Activated naive CD8-positive, alpha-beta T cell treated with anti-CD3 and anti-CD28 coated beads, Interleukin-2, amount 50 U/mL, for 24 hours (primary cell): ENCODE results near the gene ILDR2.
A peak's percentile ranks its signal among the peaks of the same experiment; 100 is the strongest.

Experiments used
- ATAC-seq: fragments of 150-1000 bp; cut with Tn5 transposase; one replicate; pipeline ENCODE4 v1.10.0; 2021
- DNase-seq: peaks from one replicate; pipeline ENCODE4 v3.0.0; 2021
- H3K27ac Mint-ChIP-seq: one replicate; pipeline ENCODE4 v1.8.0; 2021; ENCODE audit warnings: mild to moderate bottlenecking, mixed read lengths
- H3K27me3 Mint-ChIP-seq: one replicate; pipeline ENCODE4 v1.8.0; 2021; ENCODE audit warnings: mixed read lengths
- H3K36me3 Mint-ChIP-seq: one replicate; pipeline ENCODE4 v1.8.0; 2021; ENCODE audit warnings: low read depth, mixed read lengths
- H3K4me1 Mint-ChIP-seq: one replicate; pipeline ENCODE4 v1.8.0; 2021; ENCODE audit warnings: mixed read lengths
- H3K4me3 Mint-ChIP-seq: one replicate; pipeline ENCODE4 v1.8.0; 2021; ENCODE audit warnings: mild to moderate bottlenecking, moderate library complexity, mixed read lengths
- H3K9me3 Mint-ChIP-seq: one replicate; pipeline ENCODE4 v1.8.0; 2021; ENCODE audit warnings: mixed read lengths

ILDR2 gene

DNA sequence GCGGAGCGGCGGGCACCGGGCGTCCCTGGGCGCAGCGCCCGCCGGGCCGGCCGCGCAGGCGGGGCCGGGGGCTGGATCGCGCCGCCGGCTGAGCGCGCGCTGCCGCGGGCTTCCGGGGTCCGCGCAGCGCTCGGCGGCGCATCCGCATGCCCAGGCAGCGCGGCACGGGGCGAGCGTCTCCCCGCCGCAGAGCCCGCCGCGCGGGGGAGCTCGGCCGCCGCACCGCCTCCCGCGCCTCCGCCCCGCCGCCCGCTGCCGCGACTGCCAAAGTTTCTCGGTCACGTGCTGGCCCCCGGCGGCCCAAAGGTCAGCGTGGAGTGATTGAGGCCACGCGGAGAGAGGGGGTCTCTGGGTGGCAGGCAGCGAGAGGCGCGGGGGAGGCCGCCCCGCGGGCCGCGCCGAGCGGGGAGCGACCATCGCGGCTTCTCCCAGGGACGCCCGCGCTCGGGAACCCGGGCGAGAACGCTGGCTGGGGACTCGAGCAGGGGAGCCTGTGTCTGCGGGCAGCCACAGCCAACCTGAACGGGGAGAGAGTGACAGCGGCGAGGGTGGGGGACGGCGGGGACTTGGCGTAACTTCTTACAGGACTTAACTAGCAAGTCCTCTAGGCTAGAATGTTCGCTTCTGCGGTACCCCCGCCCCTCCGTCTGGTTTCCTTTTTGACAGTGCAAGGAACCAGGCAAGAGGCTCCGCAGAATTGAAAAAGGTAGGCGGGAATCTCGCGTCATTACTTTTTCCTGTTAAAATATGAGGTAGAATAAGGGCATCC is at the start of gene ILDR2:
Gene ILDR2 (minus strand): TSS at position 180 of the 769 bp plus-strand sequence. CDS start 272 bp downstream, outside the sequence.
- ATAC-seq (peak; percentile 60), DNase-seq (peak; percentile 63)
- peaks cover 3% of the 10 kb centered on the region for H3K36me3 Mint-ChIP-seq
- peak within 1 kb of the TSS; percentile 87 for H3K4me3 Mint-ChIP-seq
- no peaks in the 10 kb centered on the region for H3K9me3 Mint-ChIP-seq
- peaks cover 35% of the 10 kb centered on the region for H3K4me1 Mint-ChIP-seq
- peaks cover 33% of the 10 kb centered on the region for H3K27me3 Mint-ChIP-seq
- peak within 1 kb of the TSS; percentile 74 for H3K27ac Mint-ChIP-seq

DNA sequence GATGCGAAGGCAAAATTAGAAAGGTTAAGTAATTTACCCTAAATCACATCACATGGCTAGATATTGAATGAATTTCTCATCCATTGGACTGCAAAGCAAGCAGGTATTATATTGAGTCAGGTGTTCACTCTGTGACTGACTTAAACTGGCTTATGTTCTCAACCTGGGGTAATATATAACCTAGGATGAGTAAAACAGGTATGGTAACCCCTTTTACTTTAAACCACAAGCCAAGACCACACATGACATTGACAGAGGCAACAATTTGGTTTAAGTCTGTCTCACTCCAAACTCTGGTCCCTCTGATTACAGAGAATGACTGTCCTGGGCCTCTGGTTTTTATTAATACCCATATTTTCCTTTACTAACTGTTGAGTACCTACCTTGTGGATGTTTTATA is 47.0 kb upstream of the ILDR2 start:
- no peak for ATAC-seq
- H3K27ac Mint-ChIP-seq: no peak overlapping the region
- H3K4me3 Mint-ChIP-seq: no peak overlapping the region
- H3K36me3 Mint-ChIP-seq: no peaks in the 10 kb centered on the region
- no peak for DNase-seq
- no peaks in the 10 kb centered on the region for H3K9me3 Mint-ChIP-seq
- H3K27me3 Mint-ChIP-seq: peaks cover 18% of the 10 kb centered on the region
- no peaks in the 10 kb centered on the region for H3K4me1 Mint-ChIP-seq

GRCh38 chr1:167016100-167016750 is 40.9 kb upstream of the ILDR2 start:
- ATAC-seq (no peak), DNase-seq (no peak)
- Mint-ChIP-seq H3K36me3 (no peaks in the 10 kb centered on the region), H3K4me3 (no peak overlapping the region), H3K9me3 (no peaks in the 10 kb centered on the region), H3K27ac (no peak overlapping the region), H3K27me3 (peaks cover 13% of the 10 kb centered on the region), H3K4me1 (peaks cover under 1% of the 10 kb centered on the region)

GRCh38 chr1:167013108-167013929 is 38.0 kb upstream of the ILDR2 start:
- peaks cover 24% of the 10 kb centered on the region for H3K27me3 Mint-ChIP-seq
- DNase-seq (no peak), ATAC-seq (no peak)
- H3K27ac Mint-ChIP-seq: no peak overlapping the region
- H3K9me3 Mint-ChIP-seq: no peaks in the 10 kb centered on the region
- no peaks in the 10 kb centered on the region for H3K36me3 Mint-ChIP-seq
- peaks cover 12% of the 10 kb centered on the region for H3K4me1 Mint-ChIP-seq
- H3K4me3 Mint-ChIP-seq: no peak overlapping the region

- H3K4me1 Mint-ChIP-seq: peaks cover 12% of the 10 kb centered on the region
- ATAC-seq: no peak
- peaks cover 26% of the 10 kb centered on the region for H3K27me3 Mint-ChIP-seq
- DNase-seq: no peak
- no peak overlapping the region for H3K27ac Mint-ChIP-seq
- H3K36me3 Mint-ChIP-seq: no peaks in the 10 kb centered on the region
- no peaks in the 10 kb centered on the region for H3K9me3 Mint-ChIP-seq
- H3K4me3 Mint-ChIP-seq: no peak overlapping the region
Observed at GRCh38 chr1:167012570-167012969, 37.2 kb upstream of the ILDR2 start.

DNA sequence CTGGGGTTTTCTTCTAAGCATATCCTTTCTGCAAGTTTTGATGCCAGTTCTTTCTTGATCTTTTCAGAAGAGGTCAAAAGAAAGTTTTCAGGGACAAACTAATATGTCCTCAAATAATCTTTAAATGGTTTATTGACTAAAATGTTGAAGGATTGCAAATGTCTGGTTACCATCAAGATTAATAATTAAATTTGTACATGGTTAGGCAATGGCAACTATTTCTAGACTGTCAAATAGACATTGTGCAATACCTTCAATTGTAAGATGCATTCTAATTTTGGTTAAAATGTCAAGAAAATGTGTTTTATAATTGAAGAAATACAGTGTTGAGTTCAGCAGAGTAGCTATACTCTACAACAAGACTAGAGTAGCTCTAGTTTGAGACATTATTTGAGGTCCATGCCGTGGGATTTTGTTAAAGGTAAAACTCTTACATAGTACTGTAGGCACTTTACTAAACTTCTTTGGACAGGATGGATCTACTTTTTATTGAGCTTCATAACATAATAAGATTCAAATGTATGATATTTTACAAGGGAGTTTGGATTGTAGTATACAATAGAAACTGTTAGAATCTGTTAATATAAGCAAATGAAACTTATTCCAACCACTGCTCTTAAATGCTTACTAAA is 36.3 kb upstream of the ILDR2 start:
- Mint-ChIP-seq H3K27ac (no peak overlapping the region), H3K4me3 (no peak overlapping the region), H3K4me1 (peaks cover 12% of the 10 kb centered on the region), H3K9me3 (no peaks in the 10 kb centered on the region), H3K36me3 (no peaks in the 10 kb centered on the region), H3K27me3 (peaks cover 26% of the 10 kb centered on the region)
- DNase-seq (no peak), ATAC-seq (no peak)

- peaks cover 3% of the 10 kb centered on the region for H3K4me1 Mint-ChIP-seq
- no peak overlapping the region for H3K4me3 Mint-ChIP-seq
- DNase-seq: no peak
- no peak overlapping the region for H3K27ac Mint-ChIP-seq
- H3K9me3 Mint-ChIP-seq: peaks cover 15% of the 10 kb centered on the region
- peaks cover 3% of the 10 kb centered on the region for H3K27me3 Mint-ChIP-seq
- H3K36me3 Mint-ChIP-seq: no peaks in the 10 kb centered on the region
- ATAC-seq: no peak
Observed at GRCh38 chr1:167003711-167004110, 28.4 kb upstream of the ILDR2 start.

DNA sequence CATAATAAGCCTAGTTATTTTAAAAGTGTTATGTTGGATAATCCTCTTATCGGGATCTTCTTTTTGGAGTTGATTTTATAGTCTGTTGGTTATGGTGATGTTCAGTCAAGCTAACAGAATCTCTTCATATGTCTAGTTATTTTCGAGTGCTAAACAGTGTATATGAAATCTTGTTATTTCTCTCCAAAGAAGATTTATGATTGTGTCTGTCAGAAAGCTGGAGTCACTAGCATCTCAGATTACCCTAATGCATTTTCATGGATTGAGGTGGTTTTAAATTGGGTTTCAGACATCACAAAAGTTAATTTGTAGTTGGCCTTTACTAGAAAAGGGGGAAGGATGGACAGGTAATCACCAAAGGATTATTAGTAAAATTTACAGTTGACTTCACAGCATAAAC is 27.0 kb upstream of the ILDR2 start:
- DNase-seq (no peak), ATAC-seq (no peak)
- H3K4me3 Mint-ChIP-seq: no peak overlapping the region
- no peaks in the 10 kb centered on the region for H3K36me3 Mint-ChIP-seq
- H3K4me1 Mint-ChIP-seq: peaks cover 3% of the 10 kb centered on the region
- no peak overlapping the region for H3K27ac Mint-ChIP-seq
- peaks cover 15% of the 10 kb centered on the region for H3K9me3 Mint-ChIP-seq
- H3K27me3 Mint-ChIP-seq: peaks cover 4% of the 10 kb centered on the region

DNA sequence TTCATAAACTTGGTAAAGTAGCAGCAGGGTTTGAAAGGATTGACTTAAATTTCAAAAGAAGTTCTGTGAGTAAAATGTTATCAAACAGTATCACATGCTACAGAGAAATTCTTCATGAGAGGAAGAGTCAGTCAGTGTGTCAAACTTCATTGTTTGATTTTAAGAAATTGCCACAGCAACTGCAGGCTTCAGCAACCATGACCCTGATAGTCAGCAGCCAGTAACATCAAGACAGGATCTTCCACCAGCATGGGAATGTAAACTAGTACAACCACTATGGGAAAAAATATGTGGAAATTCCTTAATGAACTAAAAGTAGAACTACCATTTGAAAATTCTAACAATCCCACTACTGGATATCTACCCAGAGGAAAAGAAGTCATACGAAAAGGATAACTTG is 25.2 kb upstream of the ILDR2 start:
- H3K27me3 Mint-ChIP-seq: peaks cover 8% of the 10 kb centered on the region
- DNase-seq (no peak), ATAC-seq (no peak)
- peaks cover 3% of the 10 kb centered on the region for H3K4me1 Mint-ChIP-seq
- peaks cover 15% of the 10 kb centered on the region for H3K9me3 Mint-ChIP-seq
- no peak overlapping the region for H3K27ac Mint-ChIP-seq
- H3K36me3 Mint-ChIP-seq: no peaks in the 10 kb centered on the region
- H3K4me3 Mint-ChIP-seq: no peak overlapping the region

- DNase-seq (no peak), ATAC-seq (peak; percentile 73)
- peaks cover 3% of the 10 kb centered on the region for H3K4me1 Mint-ChIP-seq
- no peak overlapping the region for H3K27ac Mint-ChIP-seq
- no peak overlapping the region for H3K4me3 Mint-ChIP-seq
- H3K27me3 Mint-ChIP-seq: peaks cover 11% of the 10 kb centered on the region
- H3K9me3 Mint-ChIP-seq: peaks cover 15% of the 10 kb centered on the region
- no peaks in the 10 kb centered on the region for H3K36me3 Mint-ChIP-seq
Observed at GRCh38 chr1:166999500-167000055, 24.2 kb upstream of the ILDR2 start.

GRCh38 chr1:166999075-166999474 is 23.7 kb upstream of the ILDR2 start:
- no peak for ATAC-seq

DNA sequence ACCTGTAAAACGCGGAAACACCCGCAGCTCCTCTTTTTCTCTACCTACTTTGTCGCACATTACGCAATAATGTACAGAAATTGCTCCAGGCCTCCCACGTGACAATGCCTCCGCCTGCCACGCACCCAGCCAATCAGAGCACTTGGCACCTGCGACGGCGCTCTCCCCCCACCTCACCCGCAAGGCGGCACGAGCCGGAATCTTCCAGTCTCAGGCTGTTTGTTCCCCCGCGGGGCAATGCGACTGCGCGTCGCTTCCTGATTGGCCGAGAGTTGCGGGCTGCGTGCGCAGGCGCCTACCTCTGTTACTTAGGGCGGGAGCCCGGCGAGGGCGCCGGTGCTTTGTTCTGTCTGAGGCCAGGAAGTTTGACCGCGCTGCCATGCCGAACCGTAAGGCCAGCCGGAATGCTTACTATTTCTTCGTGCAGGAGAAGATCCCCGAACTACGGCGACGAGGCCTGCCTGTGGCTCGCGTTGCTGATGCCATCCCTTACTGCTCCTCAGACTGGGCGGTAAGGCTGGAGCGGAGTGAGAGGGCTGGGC is 13.7 kb upstream of the ILDR2 start, which contains the start of gene MAEL:
Gene MAEL (plus strand): TSS at position 307 of the 542 bp plus-strand sequence. CDS start 73 bp downstream, at position 380.
- H3K9me3 Mint-ChIP-seq: no peaks in the 10 kb centered on the region
- no peaks in the 10 kb centered on the region for H3K36me3 Mint-ChIP-seq
- ATAC-seq (no peak), DNase-seq (no peak)
- no peak within 1 kb of the TSS for H3K27ac Mint-ChIP-seq
- H3K4me3 Mint-ChIP-seq: no peak within 1 kb of the TSS
- H3K27me3 Mint-ChIP-seq: peaks cover 11% of the 10 kb centered on the region
- no peaks in the 10 kb centered on the region for H3K4me1 Mint-ChIP-seq

More at GRCh38 chr1:166999075-166999474, 23.7 kb upstream of the ILDR2 start:
- DNase-seq: no peak
- no peak overlapping the region for H3K4me3 Mint-ChIP-seq
- H3K36me3 Mint-ChIP-seq: no peaks in the 10 kb centered on the region
- H3K4me1 Mint-ChIP-seq: peaks cover 3% of the 10 kb centered on the region
- peaks cover 15% of the 10 kb centered on the region for H3K9me3 Mint-ChIP-seq
- H3K27ac Mint-ChIP-seq: no peak overlapping the region
- peaks cover 11% of the 10 kb centered on the region for H3K27me3 Mint-ChIP-seq

DNA sequence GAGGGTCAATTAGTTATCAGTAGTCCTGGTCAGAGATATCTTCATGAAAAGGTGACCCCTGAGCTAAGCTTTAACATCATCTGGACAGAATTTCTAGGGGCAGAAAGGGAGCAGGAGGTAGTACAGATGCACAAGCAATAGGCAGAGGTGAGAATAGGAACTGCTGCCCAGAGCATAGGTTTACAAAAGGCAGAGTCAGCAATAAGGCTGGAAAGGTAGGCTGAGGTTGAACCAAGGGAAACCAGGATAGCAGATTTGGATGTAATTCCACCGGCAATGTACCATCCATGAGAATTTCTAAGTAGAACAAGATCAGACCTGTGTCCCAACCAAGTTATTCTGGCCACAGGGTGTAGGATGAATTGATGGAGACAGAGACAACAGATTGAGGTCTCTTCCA is 6.2 kb upstream of the ILDR2 start:
- no peak overlapping the region for H3K27ac Mint-ChIP-seq
- H3K36me3 Mint-ChIP-seq: no peaks in the 10 kb centered on the region
- H3K27me3 Mint-ChIP-seq: peaks cover 14% of the 10 kb centered on the region
- no peak overlapping the region for H3K4me3 Mint-ChIP-seq
- ATAC-seq: no peak
- H3K9me3 Mint-ChIP-seq: no peaks in the 10 kb centered on the region
- H3K4me1 Mint-ChIP-seq: no peaks in the 10 kb centered on the region
- no peak for DNase-seq

DNA sequence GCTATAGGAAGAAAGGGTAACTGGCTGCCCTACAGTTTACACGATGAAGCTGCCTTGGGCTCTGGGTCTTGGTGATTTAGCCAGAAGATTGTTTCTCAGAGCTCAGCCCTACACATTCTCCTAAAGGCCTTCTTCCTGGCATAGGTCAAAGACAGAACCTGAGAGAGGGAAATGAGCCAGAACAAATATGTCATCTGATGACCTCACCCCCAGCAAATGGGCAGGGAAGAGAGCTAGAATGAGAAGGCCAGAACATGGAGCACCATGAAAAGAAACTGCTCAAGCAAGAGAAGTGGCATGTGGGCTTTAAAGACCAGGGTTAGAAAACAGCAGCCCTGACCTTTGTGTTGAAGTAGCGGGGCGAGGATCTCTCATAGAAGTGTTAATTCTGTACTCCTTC is 5.5 kb upstream of the ILDR2 start:
- no peaks in the 10 kb centered on the region for H3K9me3 Mint-ChIP-seq
- ATAC-seq (no peak), DNase-seq (no peak)
- H3K4me3 Mint-ChIP-seq: no peak overlapping the region
- no peak overlapping the region for H3K27ac Mint-ChIP-seq
- H3K27me3 Mint-ChIP-seq: peaks cover 11% of the 10 kb centered on the region
- H3K36me3 Mint-ChIP-seq: no peaks in the 10 kb centered on the region
- H3K4me1 Mint-ChIP-seq: peaks cover 6% of the 10 kb centered on the region
